GM19025 (cell line): Measurements from ENCODE around the gene SYT1.

Experiments
- ATAC-seq: cut with Tn5 transposase; IDR thresholded peaks from one replicate; pipeline ENCODE4 v1.9.1; 2021; ENCODE audit warnings: mild to moderate bottlenecking, low read depth, moderate library complexity; ENCODE audit not compliant: unreplicated experiment

Gene SYT1

DNA sequence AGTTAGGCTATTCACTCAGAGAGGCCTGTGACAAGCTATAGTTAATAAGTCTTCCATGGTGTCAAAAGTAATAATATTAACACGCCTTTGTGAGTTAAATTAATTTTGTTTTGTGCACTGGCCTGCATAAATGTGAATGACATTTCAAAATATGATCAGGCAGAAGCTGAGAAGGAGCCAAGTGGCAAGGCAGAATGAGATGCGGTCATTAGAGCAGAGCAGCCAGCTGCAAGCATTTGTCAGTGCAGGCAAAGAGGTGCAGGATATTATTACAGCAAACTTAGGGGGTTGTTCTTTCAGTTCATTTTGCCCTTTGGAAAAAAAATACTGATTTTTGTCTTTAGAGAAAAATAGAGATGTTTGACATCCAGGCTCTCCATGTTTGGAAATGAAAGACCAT lies 461.6 kb downstream of the SYT1 start:
- no peak for ATAC-seq

DNA sequence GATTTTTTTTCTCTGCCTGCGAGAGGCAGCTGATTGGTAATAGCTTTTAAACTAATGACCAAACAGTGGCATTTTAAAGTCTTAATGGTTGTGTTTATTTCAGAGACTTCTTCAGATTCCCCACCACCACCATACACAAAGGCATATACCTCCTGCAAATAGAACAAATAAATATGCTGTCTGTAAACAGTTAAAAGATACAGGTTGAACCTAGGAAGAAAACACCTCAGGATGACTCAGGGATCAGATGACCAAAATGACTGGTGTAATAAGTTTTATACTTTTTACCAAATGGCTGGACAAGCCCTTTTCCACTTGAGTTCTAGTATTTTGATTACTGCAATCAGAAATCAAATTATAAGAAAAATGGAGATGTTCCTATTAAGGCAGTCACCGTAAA lies 462.1 kb downstream of the SYT1 start:
- no peak for ATAC-seq

DNA sequence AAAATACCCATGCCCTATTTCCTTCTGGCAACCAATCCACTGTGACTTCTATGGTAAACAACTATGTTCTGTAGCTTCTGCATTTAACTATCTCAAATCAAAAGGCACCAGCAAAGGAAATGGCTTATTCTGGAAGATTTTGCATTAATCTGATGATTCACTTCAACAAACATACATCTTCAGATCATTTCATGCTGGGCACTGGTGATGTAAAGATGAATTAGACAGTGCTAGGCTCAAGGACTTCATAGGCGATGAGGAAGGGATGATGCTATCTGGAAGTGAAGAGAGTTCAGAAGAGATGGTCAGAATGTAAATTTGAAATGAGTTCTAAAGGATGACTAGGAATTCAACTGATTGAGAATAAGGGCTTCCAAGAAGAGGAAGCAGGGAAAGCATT lies 462.9 kb downstream of the SYT1 start:
- no peak for ATAC-seq

DNA sequence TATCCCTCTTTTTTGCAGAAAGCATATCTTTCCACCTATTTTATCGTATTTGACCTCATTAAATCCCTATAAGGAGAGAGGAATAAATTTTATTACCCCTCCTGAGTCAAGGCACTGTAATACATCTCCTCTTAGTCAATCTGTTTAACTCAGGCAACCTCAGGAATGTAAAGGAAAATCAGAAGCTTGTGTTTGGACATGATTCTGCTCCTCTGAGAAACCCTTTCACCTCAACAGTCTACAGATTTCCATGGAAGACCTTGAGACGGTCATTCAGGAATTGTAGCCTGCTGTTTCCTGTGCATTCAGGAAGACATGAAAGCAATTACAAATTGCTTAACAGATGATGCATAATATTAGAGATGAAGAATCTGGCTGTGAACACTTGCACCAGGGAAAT lies 465.4 kb downstream of the SYT1 start:
- no peak for ATAC-seq

DNA sequence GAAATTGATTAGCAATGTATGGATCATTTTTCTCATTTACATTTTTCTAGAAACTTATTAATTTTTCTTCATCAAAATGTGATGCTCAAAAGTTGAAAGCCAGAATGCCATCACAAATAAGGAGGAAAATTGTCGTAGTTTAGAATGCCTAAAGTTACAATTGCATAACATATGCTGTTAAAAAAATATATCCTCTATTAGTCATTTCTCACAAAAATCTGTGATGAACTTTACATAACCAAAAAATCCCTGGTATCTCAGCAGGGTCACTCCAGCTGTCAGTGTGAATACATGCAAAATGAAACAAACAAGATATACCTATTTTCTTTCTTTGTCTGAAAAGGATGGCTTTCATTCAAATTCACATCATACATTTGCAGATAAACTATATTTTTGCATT lies 467.3 kb downstream of the SYT1 start:
- no peak for ATAC-seq

DNA sequence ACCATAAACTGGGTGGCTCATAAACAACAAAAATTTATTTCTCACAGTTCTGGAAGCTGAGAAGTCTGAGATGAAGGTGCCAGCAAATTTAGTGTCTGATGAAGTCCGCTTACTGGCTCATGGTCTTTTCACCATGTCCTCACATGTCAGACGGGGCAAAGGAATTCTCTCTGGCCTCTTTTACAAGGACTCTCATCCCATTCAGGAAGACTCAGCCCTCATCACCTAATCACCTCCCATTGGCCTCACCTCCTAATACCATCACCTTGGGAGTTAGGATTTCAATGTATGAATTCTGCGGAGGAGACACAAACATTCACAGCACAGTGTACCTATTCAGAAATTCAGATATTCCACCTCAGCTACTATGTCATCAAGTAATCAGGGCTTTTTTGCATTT lies 468.6 kb downstream of the SYT1 start:
- ATAC-seq: no peak

DNA sequence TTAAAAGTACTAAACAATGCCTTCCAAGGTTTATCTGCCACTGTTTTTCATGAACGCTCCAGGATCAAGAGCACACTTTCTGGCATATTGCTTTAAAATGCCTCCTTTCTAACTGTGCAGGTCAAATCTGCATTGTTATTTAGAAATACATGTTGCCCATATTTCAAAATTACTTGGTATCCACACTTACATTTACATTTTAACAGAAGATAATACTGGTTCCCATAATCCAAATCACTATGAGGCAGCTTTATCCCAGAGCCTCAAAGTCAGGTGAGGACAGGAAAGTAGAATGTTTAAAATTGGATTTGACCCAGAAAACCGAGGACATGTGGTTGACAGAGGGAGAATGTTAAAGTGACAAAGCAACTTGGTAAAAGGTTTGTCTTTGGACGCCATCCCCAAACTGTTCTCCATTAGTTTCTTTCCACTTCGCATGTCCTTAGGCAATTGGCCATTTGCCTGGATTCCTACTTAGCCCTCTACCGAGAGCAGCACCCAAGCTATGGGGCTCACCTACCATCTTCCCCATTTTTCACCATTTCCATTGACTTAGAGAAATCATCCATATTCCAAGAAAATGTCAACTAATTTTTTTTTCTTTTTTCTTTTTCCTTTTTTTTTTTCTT lies 473.2 kb downstream of the SYT1 start:
- ATAC-seq: no peak

DNA sequence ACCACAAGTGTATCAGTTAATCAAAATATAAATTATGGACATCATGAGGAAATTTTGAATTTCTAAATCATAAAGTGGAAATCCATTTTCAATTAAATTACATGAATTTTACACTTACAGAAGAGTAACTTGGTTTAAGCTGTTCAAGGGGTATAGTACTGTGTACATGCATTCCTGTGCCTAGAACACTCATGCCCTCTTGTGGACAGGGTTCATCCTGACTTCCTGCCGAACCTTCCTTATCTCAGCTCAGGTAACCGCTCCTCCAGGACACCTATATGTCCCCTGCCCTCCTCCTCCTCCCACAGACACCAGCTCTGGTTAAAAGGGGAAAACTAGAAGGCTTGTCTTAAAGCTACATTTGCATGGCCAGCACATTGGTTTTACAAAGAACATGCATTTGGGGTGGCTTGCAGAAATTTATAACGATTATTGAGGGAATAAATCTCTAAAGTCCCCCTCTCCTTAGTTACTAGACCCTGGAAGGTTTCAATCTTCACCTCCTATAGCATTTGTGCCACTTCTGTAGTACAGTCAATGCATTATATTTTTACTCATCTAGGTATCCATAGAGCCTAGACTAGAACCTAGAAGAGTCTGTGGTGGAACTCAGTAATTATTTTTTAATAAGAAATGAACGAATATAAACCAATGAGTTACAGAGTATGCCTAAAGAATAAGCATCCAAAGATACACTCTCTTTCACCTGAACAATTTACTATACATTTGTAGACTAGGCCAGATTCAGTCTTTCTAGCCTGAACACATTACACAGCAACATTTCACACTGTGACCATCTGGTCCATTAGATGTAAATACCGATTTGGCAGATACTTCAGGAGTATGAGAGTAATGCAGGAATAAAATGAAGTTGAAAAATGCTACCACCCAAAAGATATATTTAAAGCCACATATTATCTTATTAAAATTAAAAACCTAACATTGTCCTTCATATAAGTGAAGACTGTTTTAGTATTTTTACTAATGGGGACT lies 480.6 kb downstream of the SYT1 start:
- ATAC-seq: peak; percentile 69

DNA sequence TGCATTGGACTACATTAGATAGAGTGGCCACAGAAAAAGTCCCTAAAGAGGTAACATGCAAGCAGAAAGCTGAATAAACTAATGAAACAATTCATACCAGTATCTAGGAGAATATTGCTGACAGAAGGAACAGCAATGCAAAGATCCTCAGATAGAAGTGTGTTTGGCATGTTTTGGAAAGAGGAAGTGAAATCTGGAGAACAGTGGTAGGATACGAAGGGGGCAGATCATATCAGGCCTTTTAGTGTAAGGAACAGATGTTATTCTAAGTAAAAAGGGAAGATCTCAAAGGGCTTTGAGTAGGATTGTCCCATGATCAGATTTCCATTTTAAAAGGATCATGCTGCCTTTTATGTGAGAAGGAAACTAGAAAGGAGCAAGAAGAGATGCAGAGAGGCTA lies 483.3 kb downstream of the SYT1 start:
- ATAC-seq: no peak

DNA sequence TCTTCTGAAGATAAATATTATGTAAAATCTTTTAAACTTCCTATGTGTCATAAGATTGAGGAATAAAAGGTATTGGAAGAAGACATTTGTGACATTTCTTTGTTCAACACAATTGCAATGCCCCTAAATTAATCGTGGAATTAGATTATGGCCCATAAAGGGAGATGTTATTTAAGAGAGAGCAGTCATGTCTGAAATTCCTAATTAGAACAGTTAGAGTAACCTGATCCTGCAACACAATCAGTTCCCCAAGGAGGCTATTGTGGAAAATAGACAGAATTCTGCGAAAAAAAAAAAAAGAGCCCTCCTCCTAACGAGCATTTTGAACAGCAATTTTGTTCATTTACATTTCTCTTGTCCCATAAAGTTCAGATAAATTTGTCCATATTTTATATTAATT lies 486.7 kb downstream of the SYT1 start:
- no peak for ATAC-seq

DNA sequence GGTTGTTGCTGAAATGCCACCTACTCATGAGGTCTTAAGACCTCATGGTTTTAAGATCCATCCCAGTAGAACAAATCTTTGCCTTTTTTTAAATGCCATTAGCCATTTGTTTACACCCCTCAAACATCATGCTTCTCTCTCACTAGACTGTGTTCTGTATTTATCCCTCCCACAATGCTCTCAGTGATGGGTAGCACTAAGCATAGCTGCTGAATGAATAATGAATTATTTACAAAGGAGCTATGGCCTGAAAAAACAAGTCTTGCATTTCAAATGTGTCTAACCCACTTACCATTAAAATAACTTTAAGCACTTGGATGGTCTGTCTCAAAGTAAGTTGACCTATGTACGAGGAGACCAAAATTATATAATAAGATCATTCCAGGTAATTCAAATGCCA lies 491.6 kb downstream of the SYT1 start:
- no peak for ATAC-seq

DNA sequence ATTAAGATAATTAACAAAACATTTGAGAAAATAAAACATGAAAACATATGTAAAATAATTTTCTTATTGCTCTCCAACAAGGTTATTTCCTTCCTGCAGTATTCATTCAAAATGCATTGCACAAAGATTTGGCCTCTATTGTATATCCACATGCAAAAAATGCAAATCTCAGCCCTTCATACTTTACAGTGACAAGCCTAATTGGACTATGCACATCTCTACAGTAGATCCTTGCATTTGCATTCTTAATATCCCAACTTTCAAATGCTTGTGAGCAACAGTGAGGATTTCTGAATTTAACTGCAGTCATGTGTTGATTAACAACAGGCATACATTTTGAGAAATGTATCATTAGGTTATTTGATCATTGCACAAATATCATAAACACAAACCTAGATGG lies 492.5 kb downstream of the SYT1 start:
- no peak for ATAC-seq

DNA sequence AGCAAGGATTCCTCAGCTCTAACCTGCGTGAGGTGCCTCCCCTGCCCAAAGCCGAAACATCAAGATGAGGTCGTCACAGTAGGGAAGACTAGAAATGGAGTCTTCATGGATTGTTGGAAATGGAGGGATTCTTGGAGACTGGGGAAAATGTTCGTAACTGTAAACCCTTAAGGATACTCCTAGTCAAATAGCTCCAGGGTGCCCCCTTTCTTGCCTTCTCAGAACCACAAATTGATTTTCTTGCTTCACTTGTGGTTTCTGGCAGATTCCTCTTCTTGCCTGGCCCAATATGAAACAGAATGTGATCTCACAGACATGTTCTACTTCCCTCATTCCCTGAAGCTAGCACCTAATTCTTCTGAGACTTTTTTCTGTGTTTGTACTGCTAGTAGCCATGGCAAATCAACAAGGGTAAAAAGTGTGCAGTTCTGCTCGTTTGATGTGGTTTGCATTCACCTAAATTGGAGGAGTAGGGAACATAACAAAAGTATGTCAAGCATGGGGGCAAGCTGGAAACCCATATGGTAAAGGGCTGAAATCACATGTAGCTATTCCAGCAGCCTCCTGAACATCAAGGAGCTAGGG lies 494.2 kb downstream of the SYT1 start:
- no peak for ATAC-seq

DNA sequence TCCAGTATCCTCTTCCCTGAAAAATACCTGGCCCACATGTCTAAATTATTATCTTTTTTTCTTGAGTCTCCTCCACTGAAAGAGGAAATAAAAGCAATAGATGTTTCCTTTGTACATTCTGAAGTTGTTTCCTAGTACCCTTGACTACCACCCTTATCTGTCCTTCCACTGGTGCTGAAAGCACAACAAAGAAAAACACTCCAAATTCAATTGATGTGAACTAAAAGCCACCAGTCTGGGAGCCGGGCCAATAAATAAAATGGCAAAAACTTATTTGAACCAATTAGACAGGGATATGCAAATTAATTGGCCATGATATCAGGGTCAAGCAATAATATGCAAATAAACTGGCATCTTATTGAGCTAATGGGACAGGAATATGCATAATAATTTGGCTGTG lies 495.7 kb downstream of the SYT1 start:
- ATAC-seq: no peak

DNA sequence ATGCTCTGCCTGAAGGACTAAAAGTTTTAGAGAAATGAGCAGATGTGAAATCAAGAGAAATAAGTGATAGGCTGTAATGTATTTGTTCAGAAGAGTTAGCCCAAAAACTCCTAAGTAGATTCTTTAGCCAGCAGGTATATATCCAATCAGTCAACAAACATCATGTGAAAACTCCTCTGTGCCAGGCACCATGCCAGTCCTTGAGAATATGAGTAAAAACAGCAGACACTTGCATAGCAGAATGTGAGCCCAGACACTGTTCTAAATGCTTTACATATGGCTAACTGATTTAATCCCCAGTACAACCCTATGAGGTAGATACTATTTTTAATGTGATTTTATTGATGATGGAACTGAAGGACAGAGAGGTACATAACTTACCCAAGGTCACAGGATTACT lies 496.4 kb downstream of the SYT1 start:
- ATAC-seq: no peak

DNA sequence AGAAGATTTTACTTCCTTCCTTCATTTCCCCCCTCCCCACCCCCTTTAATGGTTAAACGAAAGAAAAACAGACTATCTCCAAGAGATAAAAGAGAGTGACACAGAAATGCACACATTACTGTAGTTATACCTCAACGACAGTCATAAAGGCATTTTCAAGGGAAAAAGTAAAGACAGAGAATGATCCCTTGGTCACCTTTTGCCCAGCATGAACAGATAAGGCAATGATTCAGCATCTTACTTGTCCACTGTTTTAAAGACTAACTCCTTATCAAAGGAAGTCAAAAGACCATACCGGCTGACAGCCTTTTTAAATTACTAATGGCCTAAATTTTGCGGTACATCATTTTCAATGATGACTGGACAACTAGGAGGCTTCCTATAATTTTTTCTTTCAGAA lies 499.6 kb downstream of the SYT1 start:
- no peak for ATAC-seq

DNA sequence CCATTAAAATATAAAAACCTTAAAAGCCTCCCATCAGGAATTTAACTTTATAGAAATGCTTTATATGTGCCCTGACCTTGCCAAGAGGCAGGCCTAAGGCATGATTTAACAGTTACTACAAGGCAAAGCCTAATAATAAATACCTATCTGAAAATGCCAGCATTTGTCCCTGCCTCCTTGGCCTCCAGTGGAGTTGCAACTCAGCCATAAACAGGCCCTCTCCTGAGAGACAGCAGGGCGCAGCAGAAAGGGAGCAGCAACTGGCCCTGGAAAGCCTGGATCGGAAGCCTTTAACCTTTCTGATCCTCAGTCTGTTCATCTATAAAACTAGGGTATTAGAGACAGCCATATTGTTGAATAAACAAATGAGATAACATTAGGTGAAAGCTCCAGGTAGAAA lies 501.8 kb downstream of the SYT1 start:
- no peak for ATAC-seq

DNA sequence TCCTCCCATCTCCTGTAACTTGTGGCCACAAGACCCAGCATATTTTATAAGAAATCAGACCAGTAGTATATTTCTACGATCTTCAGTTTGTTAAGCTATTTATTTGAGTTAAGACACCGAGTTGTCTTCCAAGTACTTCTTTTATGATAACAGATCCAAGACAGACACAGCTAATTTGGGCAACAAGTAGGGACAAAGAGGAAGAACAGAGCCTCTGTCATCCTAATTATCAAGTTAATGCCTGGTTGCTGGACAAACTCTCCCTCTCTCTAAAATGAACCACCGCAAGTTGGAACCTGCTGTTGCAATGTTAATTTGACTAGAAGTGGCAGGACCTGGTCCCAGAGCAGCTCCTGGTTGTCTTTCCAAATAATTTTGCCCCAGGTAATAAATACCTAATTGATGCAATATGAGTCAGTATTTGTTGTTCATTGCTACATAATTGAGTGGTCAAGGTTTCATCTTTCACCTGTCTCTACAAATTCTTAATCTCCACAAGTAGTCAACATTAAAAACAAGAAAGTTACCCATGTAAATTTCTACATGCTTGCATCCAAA lies 502.5 kb downstream of the SYT1 start:
- ATAC-seq: no peak

DNA sequence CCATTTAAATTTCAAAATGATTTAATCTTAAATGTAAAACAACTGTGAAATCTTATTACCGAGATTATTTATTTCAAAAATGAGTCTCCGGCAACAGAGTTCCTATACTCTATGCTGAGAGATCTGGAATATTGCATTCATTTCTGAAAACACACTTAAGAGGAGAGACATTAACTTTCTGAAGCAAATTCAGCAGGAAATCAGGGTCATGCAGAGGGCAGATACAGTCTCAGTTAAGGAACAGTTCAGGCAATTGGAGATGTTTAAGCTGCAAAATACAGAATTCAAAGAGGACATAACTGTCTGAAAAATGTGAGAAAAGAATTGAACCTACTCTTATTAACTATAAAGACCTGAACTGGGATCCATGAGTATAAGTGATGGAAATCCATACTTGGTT lies 505.4 kb downstream of the SYT1 start:
- ATAC-seq: no peak

DNA sequence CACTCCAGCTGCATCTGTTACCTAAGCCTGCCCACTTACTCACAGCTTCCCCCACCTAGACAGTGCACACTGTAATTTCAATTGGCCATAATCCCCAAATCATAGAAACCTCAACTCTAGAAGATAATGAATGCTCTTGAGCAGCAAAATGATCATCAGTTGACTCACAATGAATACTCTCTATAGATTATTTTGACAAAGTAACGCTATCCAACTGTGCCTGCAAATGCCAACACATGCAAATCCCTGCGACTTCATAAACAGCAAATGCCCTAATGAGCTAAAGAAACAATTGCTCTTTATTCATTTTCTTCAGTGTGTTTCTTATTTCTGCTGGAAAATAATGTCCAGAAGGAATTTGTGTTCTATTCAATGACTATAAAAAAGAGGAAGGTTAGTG lies 506.7 kb downstream of the SYT1 start:
- ATAC-seq: no peak

DNA sequence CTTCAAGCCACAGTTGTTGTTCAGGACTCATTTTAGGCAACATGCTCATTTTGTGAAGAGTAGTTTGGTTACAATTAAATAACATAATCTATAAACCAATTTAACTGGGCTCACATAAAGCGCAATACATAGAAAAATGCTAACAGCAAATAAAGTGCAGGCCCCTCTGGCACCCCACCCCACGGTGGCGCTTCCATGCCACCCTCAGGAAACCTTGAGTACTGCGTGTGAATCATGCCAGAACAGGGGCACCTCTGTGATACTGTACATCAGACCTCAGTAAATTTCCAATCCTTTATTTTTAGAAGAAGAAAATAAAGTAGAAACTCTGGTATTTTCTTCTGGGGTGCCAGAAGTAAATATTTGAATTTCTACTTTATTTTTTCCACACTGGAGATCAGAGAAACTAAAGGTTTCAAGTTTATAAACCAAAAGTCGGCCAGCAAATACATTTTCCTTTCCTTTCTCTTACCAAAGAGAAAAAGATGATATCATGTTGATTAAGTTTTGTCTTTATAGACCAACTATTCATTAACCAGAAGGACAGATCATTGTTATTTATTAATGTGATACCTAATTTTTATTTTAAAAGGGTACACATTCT lies 509.4 kb downstream of the SYT1 start:
- peak; percentile 59 for ATAC-seq
